Stimulated activated CD8-positive, alpha-beta memory T cell treated with anti-CD3 and anti-CD28 coated beads, Interleukin-2, amount 100 ng/mL, for 1 hour (primary cell): ENCODE results near the gene WDTC1.
A peak's percentile ranks its signal among the peaks of the same experiment; 100 is the strongest.

Experiments used
- DNase-seq, 2 donors: peaks; one replicate each; pipeline ENCODE4 v3.0.0-alpha.2; 2020; ENCODE audit warnings: low read depth in 2 of 2

Gene WDTC1

DNA sequence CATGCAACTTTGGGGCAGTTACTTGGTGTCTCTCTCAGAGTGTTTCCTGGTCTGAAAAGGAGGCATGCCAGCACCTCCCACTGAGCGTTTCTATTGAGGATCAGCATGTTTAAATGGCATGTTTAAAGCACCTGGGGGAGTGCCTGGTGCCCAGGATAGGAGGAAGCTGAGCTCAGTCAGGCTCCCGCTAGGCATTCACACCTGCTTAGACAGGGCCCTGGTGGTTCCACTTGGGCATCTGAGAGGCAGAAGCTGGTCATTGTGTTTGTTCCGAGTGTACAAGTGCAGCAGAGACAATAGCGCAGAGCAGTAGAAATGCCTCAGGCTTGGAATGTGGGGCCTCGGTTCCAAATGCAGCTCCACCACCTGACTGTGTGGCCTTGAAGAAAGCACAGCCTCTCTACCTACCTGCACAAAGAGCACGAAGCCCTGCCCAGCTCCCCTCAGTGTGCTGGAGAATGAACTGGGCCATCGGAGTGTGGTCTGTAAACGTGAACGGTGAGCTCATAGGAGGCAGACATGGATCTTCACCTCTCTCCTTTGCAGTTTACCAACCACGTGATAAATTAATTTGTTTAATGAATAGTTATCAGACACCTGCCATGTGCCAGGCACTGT is 67.3 kb downstream of the WDTC1 start:
- DNase-seq, result no peak

DNA sequence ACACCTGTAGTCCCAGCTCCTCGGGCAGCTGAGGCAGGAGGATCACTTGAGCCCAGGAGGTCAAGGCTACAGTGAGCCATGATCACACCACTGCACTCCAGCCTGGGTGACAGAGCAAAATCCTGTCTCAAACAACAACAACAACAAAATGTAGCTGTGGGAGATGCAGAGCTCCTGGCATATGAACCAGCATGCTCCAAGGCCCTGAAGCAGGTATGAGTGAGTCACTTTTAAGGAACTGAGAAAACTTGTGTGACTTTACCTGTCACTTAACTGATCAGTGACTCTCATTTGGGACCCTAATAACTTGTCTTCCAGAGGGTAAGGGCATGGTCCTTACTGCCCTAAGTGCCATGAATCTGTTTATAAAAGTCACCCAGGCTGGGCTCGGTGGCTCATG is 68.2 kb downstream of the WDTC1 start:
- DNase-seq, result no peak

DNA sequence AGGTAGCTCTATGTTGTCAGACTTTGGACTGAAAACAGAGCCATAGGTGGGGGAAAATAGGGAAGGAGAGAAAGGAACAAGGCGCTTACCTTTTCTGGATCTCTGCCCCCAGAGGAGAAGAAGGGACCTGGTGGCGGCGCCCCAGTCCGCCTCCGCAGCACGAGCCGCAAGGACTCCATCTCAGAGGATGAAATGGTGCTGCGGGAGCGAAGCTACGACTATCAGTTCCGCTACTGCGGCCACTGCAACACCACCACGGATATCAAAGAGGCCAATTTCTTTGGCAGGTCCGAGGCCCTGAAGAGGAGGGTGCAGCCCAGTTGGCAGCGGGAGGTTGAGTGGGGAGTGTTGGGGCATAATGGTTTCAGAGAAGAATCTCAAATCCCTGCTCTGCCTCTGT is 69.1 kb downstream of the WDTC1 start:
- no peak for DNase-seq

DNA sequence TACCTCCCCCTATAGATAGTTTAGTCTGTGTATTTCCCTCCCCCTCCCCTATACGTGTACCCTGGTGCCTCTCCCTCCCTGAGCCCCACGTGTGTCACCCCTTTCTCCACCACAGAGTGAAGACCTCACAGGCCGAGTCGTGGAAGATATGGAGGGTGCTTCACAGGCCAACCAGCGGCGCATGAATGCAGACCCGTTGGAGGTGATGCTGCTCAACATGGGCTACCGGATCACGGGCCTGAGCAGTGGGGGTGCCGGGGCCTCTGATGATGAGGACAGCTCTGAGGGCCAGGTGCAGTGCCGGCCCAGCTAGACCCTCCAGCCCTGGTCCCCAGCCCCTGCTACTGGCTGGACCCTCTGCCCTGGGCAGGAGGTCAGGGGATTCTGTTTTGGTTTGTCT is 71.6 kb downstream of the WDTC1 start:
- no peak for DNase-seq

DNA sequence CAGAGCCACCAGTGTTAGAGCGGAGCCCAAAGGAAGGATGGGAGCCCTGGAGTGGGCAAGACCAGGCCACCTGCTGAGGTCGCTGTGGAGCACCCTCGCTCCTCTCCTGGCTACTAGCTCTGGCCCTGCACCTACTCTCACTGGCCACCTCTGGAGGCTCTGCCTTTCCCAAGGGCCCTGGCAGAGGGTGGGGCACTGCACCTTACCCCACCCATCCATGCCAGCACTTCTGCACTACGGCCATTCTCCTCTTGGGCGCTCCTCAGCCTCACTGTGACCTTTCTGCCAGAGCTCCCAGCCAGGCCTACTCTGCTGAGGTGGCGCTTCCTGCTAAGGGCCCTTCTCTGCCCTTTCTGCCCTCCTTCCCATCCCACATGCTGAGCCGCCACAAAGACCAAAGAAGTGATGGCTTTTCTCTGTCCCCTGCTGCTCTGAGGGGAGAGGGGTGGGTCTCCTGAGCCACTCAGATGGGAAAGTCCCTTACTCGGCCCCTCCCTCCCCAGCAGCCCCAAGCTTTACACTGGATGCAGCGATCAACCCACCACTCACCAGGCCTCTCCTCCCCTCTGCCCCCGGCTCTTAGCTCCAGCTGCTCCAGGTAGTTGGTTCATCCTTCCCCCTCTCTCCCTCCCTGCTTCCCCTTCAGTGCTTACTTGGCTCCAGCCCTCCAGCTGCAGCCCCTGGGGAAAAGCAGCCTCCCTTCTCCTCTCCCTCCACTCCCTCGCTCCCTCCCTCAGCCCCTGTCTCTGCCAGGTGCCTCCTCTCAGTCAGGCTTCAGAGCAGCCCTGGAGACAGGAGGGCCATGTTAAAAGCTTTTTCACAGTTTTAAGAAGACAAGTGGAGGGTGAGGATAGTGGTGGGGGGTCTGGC is 72.7 kb downstream of the WDTC1 start:
- no peak for DNase-seq

DNA sequence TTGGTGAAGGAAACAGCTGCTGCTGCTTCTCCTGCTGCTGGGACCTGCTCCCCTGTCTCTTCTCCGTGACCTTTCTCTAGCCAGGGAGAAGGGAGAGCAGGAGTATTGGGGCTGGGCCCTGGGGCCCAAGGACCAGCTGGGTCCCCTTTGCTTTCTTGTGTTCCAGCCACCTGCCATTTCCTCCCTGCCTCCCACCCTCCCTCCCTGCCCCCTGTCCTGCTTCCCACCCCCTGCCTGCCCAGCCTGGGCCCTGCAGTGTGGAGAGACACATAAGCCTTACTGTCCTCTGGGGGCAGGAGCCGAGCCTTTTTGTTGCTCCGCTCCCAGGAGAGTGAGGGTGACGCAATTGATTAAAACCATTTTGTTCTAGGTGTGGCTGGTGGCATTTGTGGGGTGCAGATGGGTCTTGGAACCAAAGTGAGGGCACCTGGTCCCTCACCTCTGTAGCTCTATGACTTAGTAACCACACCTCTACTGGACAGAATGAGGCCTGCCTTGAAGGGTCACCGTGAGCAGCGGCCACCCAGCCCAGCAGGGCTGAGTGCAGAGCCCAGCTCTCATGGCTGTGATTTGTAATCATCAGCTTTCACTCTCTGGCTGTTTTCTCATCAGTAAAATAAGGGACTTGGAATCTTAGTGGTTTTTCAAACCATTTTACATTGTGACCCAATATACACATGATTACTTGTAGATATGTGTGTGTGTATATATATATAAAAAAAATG is 73.6 kb downstream of the WDTC1 start:
- no peak for DNase-seq

DNA sequence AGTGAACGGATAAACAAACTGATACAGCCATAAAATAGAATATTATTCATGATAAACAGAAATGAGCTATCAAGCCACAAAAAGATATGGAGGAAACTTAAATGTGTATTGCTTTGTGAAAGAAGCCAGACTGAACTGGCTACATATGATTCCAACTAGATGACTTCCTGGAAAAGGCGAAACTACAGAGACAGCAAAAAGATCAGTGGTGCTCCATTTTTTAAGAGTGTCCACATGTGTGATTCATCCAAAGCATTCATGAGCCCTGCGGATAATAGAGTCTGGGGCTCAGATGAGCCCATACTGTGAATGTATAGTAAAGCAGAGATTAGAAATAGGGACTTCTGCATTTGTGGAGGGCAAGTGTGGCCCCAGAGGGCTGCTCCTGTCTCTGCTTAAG is 79.7 kb downstream of the WDTC1 start:
- DNase-seq, result no peak

DNA sequence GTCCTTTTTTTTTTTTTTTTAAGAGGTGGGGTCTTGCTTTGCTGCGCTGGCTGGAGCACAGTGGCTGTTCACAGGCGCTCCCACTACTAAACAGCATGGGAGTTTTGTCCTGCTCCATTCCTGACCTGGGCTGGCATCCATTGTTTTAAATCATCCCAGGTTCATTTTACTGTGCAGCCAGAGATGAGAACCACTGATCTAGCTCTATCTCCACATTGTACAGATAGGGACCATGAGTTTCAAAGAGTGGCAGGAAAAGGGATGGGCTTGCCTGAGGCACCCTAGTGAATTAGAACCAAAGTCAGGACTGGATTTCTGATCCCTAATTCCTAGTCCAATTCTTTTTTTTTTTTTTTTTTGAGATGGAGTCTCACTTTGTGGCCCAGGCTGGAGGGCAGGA is 80.3 kb downstream of the WDTC1 start:
- no peak for DNase-seq

DNA sequence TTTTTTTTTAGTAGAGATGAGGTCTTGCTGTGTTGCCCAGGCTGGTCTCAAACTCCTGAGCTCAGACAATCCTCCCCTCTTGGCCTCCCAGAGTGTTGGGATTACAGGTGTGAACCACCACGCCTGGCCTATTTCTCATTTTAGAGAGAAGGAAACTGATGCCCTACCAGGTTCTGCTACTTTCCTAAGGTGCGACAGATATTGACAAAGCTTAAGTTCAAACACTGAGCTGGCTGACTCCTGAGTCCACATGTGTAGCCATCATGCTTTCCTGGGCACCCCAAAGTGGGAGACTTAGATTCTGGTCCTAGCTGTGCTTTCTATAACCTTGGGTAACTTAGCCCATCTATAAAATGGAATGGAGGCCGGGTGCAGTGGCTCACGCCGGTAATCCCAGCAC is 82.4 kb downstream of the WDTC1 start:
- no peak for DNase-seq

DNA sequence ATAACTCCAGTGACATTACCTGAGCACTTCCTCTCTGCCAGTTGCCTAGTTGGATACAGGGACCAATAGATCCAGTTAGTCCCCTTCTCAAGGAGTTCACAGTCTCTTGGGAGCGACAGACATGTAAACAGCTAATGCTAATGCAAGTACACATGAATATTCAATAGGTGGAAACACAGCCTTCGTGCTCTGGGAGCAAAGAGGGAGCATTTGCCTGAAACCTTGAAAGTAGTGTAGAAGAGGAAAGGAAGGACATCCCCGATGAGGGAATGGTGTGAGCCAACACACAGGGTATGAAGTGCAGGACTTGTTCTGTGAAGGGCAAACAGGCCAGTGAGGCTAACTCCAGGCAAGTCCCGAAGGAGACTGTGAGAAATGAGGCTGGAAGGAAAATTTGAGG is 83.7 kb downstream of the WDTC1 start:
- no peak for DNase-seq

DNA sequence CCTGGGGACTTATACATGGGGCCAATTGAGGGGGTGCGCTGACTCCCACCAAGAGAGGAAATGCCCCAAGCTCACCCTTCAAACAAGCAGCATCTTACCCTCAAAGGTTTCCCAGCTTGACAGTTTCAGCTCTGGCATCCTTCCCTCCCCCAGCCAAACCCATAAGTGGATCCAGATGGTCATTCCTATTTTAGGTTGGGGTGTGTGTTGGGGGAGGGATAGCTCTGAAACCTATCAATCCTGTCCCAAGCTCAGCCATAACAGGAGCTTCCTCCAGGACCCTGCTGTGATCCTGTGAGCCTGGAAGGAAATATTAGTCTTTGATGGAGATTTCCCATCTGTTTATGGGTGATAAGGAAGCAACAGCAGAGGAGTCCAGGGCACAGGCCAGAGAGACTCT is 84.2 kb downstream of the WDTC1 start:
- no peak for DNase-seq

DNA sequence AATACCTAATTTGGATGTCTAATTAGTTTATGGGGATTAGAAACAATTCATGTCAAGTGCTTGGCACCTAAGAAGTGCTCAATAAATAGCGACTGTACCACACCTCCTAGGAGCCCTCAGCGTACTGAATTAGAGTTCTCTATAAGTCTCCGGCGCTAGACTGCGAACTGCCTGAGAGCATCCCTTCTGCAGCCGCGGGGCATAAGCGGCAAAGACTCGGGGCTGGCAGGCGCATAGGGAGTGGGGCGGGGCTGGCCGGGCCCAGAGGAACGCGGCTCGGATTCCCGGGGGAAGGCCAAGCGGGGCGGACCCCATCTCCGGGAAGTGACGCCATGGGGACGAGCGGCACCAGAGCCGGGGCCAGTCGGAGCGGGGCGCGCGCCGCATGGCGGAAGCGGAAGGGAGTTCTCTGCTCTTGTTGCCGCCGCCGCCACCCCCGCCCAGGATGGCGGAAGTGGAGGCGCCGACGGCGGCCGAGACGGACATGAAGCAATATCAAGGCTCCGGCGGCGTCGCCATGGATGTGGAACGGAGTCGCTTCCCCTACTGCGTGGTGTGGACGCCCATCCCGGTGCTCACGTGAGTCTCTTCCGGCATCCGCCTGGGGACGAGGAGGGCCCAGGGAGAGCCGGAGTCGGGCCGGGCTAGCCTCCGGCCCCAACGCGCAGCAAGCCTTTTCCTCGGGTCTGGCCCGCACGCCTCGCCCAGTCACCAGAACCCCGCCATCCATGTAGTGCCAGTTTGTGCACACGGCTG is 87.6 kb downstream of the WDTC1 start, which contains the start of gene TMEM222:
Gene TMEM222, plus strand, starts transcription at position 351 of the 756 bp plus-strand sequence. Its CDS starts 35 bp downstream, at position 386.
- DNase-seq, result peak; percentile 93 to 94

DNA sequence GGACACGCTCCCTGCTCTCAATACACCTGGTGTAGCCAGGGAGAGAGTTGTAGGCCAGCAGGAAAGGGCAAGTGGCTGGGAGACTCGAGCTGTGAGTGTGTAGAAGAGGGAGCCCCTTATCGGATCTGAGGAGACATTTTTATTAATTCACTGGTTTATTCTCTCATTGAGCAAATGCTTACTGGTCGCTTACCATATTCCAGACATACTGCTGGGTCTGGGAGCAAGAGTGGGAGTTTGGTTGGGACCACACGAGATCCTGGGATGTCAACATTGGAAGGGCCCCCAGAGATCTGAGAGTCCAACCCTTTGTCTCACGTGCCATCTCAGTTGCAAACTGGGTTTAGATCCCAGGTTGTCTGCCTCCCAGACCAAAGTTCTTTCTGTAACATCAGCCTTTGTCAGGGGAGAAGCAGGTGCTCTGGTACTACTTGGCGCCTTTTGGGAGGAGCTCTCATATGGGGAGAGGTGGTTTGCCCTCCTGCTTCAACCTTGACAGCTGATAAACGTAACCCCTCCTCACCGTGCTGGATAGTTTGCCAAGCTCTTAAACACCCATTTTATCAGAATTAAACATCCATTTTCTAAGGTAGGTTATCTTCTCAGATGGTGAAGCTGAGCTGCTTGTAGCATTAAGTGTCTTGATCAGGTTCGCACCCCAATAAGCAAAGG is 88.3 kb downstream of the WDTC1 start:
- DNase-seq, result no peak

DNA sequence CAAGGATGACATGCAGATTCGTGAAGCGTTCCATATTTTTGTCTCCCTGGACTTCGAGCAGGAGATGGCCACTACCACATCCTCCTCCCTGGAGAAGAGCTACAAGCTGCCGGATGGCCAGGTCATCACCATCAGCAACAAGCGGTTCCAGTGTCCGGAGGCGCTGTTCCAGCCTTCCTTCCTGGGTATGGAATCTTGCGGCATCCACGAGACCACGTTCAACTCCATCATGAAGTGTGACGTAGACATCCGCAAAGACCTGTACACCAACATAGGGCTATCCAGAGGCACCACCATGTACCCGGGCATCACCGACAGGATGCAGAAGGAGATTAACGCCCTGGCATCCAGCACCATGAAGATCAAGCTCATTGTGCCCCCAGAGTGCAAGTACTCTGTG is 90.9 kb downstream of the WDTC1 start:
- DNase-seq, result no peak

DNA sequence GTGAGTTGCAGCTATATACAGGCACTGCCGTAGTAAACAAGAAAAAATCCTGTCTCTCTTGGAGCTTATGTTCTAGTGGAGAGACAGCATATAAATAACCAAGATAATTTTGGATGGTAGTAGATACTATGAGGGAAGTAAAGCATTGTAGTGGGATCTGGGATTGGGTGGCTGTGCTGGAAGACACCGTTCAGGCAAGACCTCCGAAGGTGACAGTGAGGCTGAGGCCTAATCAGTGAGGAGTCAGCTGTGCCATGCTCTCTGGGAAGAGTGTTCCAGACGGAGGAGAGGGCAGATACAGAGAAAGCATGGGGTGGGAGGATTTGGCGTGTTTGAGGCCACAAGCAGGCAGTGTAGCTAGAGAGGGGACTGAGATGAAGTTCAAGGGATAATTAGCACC is 93.5 kb downstream of the WDTC1 start:
- DNase-seq, result no peak

DNA sequence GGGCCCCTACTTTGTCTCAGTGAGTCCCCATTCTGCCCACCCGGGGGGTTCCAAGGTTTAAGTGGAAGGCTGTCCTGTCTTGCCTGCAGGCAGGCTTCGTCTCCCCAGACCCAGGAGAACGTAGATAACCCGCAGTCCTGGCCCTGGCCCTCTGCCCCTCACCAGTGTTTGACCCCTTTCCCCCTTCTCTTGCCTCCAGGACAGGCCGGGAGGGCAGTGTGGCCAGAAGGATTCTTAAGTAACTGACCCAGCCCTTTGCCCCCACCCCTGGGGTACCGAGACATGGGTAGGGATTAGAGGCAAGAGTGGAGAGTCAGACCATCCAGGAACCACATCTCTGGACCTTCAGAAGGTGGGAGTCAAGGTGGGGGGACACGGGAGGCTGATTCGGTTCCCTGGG is 96.4 kb downstream of the WDTC1 start:
- DNase-seq, result no peak

DNA sequence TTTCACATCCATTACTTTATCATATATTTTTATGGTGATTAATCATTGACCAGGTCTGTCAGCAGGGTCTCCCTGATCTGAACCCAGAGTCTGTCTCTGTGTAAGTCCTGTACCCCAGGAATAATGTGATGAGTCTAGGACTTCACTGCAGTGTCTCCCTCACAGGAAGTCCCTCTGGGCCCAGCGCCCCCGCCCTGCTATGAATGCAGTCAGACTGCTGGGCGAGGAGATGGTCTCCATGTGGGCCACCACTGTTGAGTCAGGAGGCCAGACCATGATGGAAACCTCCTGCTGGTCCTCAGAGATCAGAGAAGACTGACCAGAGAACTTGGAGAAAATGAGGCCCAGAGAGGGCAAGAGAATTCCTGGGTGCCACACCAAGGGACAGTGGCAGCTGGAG is 97.0 kb downstream of the WDTC1 start:
- DNase-seq, result no peak

DNA sequence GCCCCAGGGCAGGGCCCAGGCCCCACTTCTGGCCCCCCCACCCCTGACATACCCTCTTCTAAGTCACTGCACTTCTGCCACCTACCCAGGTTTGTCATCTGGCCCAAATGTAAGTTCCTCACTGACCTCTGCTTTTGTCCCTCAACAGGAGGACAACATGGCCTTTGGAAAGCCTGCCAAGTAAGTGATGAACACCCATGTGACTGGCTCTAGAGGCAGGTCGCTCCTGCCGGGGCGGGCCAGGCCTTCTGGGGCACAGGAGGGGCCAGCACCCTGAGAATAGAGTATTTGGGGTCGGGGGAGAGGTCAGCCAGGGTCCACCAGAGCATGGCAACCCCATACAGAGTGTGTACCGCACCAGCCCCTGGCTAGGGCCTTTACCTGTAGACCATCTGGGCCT is 97.5 kb downstream of the WDTC1 start:
- DNase-seq, result no peak

DNA sequence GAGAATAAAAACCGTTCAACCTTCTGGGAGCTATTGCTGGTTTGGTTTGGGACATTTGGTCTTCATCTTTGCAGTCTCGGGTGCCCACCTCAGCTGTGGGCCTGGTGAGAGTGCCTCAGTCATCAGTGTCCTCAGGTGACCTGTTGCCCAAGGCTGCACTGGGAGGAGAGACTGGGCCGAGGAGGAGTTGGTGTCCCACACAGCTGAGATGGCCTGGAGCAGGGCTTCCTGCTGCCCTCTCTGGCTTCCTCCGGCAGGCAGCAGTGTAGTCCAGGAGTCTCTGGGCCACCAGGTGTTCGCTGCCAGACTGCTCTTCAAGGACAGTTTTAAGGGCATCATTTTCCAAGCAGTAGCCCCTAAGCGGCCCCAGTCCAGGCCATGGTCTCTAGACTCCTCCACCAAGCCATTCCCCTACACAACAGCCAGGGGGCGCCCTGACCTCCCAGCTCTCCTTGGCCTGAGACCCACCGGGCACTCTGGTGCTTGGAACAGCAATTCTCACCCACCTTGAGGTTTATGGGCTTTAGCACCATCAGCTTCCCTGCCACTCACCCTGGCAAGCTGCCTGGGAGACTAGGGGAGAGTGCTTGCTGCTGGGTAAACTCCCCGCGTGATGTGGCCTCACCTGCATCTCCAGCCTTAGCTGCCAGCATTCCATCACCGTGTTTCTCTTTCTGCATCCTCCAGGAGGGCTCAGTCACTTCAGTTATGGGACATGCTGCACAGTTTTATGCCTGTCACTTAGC is 98.3 kb downstream of the WDTC1 start:
- DNase-seq, result peak in 1 of 2 donors; percentile 43

DNA sequence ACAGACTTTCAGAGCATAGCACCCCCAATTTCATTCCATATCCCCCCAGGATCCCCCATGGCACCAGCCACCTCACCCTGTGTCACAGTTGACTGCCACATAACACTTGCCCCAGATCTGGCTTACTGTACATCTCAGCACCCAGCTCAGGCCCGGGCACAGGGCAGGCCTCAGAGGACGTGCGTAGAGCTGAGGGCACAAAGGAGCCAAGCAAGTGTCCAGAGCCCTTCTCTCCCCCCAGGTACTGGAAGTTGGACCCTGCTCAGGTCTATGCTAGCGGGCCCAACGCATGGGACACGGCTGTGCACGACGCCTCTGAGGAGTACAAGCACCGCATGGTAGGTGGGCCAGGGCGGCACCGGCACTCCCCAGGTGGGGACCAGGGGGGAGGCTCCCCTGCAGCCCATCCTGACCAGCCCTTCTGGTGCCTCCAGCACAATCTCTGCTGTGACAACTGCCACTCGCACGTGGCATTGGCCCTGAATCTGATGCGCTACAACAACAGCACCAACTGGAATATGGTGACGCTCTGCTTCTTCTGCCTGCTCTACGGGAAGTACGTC is 99.4 kb downstream of the WDTC1 start:
- DNase-seq, result no peak
